Astrocyte of the cerebellum (primary cell): ENCODE results near the gene LAMB1.
A peak's percentile ranks its signal among the peaks of the same experiment; 100 is the strongest.

Experiments used
- DNase-seq: peaks from one replicate; pipeline ENCODE4 v3.0.0-alpha.2; 2011; ENCODE audit warnings: low read depth
- H3K4me3 ChIP-seq: 2 replicates; pipeline ENCODE4 v1.5.1; 2011; ENCODE audit warnings: mild to moderate bottlenecking, low read depth, low read length, moderate library complexity
- in situ Hi-C: cut with HindIII; loops from 2 replicates; pipeline ENCODE4 v1.10.0; 2017; ENCODE audit warnings: low sequenced_read_pairs
- TF ChIP-seq, protein P1 (sequence below): IDR thresholded peaks from 2 replicates; pipeline ENCODE4 v1.5.1; 2012; ENCODE audit warnings: low read length, low read depth, moderate library complexity, mild to moderate bottlenecking; ENCODE audit errors: missing control alignments

The LAMB1 gene

DNA sequence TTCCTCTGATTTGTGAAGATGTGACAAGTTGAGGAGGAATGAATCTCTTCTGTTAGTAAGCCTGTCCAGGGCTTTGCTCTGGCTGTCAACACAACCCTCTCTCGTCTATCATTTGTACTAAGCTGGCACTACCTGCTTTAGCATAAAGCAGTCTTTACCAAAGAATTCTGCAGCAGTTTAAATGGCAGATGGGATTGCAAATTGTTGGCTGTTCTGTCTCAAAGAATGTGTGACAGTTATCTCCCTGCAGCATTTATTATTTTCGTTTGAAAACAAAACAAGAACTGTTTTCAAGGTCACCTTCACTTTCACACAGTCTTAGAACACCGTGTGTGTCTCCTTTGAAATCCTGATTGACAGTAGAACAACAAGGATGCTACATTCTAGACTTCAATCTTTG, 4.8 kb upstream of the LAMB1 start:
- in situ Hi-C loops: no loop called here
- H3K4me3 ChIP-seq: no peak overlapping the region
- DNase-seq: no peak
- TF ChIP-seq, protein P1, sequence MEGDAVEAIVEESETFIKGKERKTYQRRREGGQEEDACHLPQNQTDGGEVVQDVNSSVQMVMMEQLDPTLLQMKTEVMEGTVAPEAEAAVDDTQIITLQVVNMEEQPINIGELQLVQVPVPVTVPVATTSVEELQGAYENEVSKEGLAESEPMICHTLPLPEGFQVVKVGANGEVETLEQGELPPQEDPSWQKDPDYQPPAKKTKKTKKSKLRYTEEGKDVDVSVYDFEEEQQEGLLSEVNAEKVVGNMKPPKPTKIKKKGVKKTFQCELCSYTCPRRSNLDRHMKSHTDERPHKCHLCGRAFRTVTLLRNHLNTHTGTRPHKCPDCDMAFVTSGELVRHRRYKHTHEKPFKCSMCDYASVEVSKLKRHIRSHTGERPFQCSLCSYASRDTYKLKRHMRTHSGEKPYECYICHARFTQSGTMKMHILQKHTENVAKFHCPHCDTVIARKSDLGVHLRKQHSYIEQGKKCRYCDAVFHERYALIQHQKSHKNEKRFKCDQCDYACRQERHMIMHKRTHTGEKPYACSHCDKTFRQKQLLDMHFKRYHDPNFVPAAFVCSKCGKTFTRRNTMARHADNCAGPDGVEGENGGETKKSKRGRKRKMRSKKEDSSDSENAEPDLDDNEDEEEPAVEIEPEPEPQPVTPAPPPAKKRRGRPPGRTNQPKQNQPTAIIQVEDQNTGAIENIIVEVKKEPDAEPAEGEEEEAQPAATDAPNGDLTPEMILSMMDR: no peak

DNA sequence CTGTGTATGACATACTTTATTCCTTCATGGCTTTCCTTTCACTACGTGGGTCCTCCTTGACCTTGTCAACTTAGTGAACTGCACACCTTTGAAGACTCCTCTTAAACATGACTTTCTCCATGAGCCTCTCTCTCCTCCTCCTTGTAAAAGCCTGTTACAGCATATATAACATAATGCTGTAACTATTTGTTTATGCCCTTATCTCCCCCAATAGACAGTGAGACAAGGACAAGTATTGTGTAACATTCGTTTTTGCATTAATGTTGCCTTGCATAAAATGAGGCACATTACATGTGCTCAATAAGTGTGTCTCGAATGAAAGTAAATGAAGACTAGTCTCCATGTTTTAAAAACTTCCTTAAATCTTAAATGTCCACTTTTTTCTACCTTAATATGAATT, 4.3 kb upstream of the LAMB1 start:
- no peak for DNase-seq
- in situ Hi-C loops: no loop called here
- H3K4me3 ChIP-seq: no peak overlapping the region
- TF ChIP-seq, protein P1: no peak

DNA sequence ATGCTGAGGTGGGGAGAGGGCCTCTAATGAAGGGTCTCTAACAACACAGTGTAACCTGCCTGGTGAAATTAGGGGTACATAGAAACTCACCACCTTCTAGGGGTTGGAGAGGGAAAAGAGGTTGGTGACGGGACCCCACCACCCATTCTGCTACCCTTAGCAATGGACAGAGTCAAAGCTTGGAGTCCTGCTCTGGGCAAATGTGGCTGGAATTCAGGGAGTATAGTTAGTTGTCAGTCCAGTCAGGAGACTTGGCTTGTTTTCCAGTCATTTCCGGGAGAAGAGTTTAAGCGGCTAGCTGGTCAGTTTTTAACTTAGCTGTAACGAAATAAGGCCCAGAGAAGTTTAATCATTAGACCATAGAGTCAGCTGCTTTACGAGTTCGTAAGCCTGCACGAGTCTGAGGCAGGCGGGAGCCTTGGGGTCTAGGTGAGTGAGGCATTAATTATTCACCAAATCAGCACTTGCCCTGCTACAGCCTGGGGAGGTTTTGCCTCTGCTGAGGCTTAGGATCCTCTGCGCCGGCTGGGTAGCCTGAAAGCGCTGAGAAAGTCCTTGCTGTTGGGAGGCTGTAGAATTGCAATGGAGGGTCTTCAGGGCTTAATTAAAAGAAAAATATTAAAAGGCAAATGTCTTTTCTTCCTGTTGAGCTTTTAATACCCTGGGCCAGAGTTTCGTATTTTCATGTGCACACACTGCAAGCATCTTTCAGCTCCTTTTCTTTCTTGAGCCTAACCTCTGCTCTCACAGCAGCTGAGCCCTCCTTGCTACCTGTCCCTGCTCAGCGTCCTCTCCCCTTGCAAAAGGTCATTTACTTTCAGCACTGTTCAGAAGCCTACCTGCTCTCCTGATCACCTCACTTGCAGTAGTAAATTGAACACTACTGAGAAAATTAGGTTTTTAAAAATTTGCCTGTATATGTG, 1.5 kb upstream of the LAMB1 start:
- no peak overlapping the region for H3K4me3 ChIP-seq
- in situ Hi-C loops: no loop called here
- TF ChIP-seq, protein P1: no peak
- no peak for DNase-seq

DNA sequence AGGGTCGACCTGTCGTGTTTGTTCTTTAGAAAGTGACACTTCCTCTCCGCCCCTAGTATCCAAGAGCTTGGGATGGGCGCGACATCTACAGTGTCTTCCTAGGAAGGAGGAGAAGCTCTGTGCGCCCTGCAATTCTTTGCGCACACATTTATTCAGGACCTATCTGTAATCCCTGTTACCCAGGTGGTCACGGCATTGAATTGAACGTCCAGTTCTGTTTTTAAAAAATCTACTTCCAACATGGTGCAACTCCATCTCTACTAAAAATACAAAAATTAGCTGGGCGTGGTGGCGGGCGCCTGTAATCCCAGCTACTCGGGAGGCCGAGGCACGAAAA, 606 bp upstream of the LAMB1 start:
- DNase-seq: no peak
- TF ChIP-seq, protein P1: no peak
- peak overlapping the region; percentile 74 for H3K4me3 ChIP-seq
- in situ Hi-C loops: no loop called here

DNA sequence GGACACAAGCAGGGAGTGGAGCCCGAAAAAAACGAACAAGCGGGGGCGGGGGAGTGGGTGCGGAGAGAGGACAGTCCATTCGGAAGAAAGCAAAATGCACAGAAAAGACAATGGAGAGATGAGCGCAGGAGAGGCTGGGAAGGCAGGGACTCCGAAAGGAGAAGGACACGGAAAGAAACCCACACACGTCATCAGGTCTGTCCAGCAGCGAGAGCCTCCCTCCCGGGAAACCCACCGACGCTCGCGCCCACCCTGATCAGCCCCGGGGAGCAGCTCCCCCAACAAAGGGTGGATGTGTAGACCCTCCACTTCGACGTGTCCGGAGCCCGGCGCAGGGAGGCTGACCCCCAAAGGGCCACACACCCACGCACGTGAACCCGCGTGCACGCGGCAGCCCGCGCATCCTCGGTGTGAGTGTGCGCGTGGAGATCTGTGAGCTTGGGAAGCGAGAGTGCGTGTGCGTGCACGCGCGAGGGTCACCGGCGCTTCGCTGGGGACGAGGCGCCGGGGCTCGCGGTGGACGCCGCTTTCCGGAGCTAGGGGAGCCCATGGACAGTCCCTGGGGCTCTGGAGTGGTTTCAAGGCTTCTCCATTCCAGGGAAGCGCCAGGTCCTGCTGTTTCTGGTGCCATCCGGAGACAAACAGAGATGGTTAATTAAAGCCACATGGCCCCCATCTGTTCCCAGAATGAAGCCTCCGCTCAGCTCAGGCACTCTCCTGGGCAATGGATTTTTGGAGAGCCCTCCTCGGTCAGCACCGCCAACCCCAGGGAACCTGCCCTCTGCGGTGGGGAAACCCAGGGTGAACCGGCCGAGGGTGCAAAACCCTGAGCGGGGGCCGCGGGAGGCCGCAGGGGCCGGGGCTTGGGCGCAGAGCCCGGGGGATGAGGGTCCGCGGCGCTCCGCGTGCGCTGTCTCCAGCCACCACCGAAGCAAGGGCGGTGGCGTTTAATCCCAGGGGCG, 916 bp downstream of the LAMB1 start:
- in situ Hi-C loops: no loop called here
- TF ChIP-seq, protein P1: no peak
- no peak for DNase-seq
- peak overlapping the region; percentile 74 for H3K4me3 ChIP-seq
